HCT116 (cell line): Measurements from ENCODE around the gene MDP1. TPM values are rescaled to one million over a fixed set of nuclear protein-coding genes. Genes with fewer than 3 reads are reported as not detected.
"Not testable (repeated sequence)": the region's sequence is repeated elsewhere in the genome, so short reads cannot be mapped to it uniquely, and the experiment has no call there.

Experiments
- ATAC-seq: fragments of 200-7000 bp; cut with Tn5 transposase; 2 replicates; pipeline ENCODE4 v1.9.1; 2020; ENCODE audit warnings: mild to moderate bottlenecking, moderate library complexity
- BruUV-seq: library from RNA; stranded (reverse); fragments of 400-500 nt; replicated peaks from 2 replicates; lab custom pipeline; 2021; lab: Mats Ljungman, UMichigan
- CTCF ChIA-PET: fragments of 300-600 bp; sonication (Branson Sonifier 250); formaldehyde crosslinking; loops from one replicate; lab custom pipeline; 2021; ENCODE audit warnings: antibody characterized with exemption; lab: Charles Lee
- POLR2A ChIA-PET: fragments of 300-600, 350-600 bp; sonication (Branson Sonifier 250); formaldehyde crosslinking; loops from one replicate; lab custom pipeline; 2021; ENCODE audit warnings: antibody characterized with exemption; lab: Charles Lee
- RAD21 ChIA-PET, 2 experiments: fragments of 300-600 bp; sonication (Branson Sonifier 250); formaldehyde crosslinking; loops; one replicate each; lab custom pipeline; 2023; ENCODE audit warnings: low total read pairs in 2 of 2; ENCODE audit not compliant: uncharacterized antibody in 2 of 2, unreplicated experiment in 2 of 2, low non-redundant PET in 1 of 2; lab: Charles Lee
- DNase-seq: peaks from one replicate; pipeline ENCODE4 v3.0.0-alpha.2; 2010; ENCODE audit warnings: low read depth, low spot score
- H2AFZ ChIP-seq: fragments of 200-600 bp; shearing (Covaris generic), sonication (generic); 2 replicates; pipeline ENCODE4 v1.6.1; 2017; ENCODE audit warnings: low read depth, mixed run types, mixed read lengths, antibody characterized with exemption, low read length; ENCODE audit not compliant: poor library complexity, severe bottlenecking
- H3K27ac ChIP-seq: 2 replicates; pipeline ENCODE4 v1.5.1; 2012; ENCODE audit warnings: low read depth, low read length
- H3K27me3 ChIP-seq: fragments of 200-600 bp; sonication (generic); 2 replicates; pipeline ENCODE4 v1.6.1; 2016; ENCODE audit warnings: mixed run types, low read length, mixed read lengths; ENCODE audit not compliant: insufficient read depth
- H3K36me3 ChIP-seq, 2 experiments: fragments of 200-500 bp in 1 of 2; fragments of 200-600 bp in 1 of 2; sonication (Bioruptor generic) in 1 of 2; sonication (generic) in 1 of 2; 2 replicates each; pipeline versions ENCODE4 v1.5.1 to v1.6.1; 2014 to 2016; ENCODE audit warnings: low read length in 2 of 2, inconsistent platforms in 1 of 2, mixed read lengths in 1 of 2, mixed run types in 1 of 2; ENCODE audit not compliant: insufficient read depth in 2 of 2, control insufficient read depth in 1 of 2
- H3K4me1 ChIP-seq, 2 experiments: fragments of 200-600 bp in 1 of 2; sonication (generic) in 1 of 2; 2 replicates each; pipeline versions ENCODE4 v1.5.1 to v1.6.1; 2012 to 2017; ENCODE audit warnings: low read length in 2 of 2, inconsistent platforms in 1 of 2, mild to moderate bottlenecking in 1 of 2, mixed read lengths in 1 of 2, mixed run types in 1 of 2, moderate library complexity in 1 of 2; ENCODE audit not compliant: insufficient read depth in 2 of 2, control insufficient read depth in 1 of 2
- H3K4me2 ChIP-seq: fragments of 200-600 bp; sonication (generic); 2 replicates; pipeline ENCODE4 v1.6.1; 2017; ENCODE audit warnings: mixed run types, low read length, mixed read lengths
- H3K4me3 ChIP-seq, 2 experiments: fragments of 200-600 bp in 1 of 2; sonication (generic) in 1 of 2; replicated peaks in 1 of 2; 2 replicates each; pipeline ENCODE4 v1.5.1; 2011 to 2016; ENCODE audit warnings: low read length in 2 of 2, control low read depth in 1 of 2, low read depth in 1 of 2, mild to moderate bottlenecking in 1 of 2, mixed read lengths in 1 of 2, mixed run types in 1 of 2
- H3K79me2 ChIP-seq: fragments of 200-600 bp; sonication (generic); 2 replicates; pipeline ENCODE4 v1.6.1; 2017; ENCODE audit warnings: mild to moderate bottlenecking, mixed run types, low read length, moderate library complexity, mixed read lengths; ENCODE audit not compliant: insufficient read depth
- H3K9ac ChIP-seq: fragments of 200-600 bp; sonication (generic); 2 replicates; pipeline ENCODE4 v1.6.1; 2016; ENCODE audit warnings: low read length, mixed read lengths
- H3K9me2 ChIP-seq: fragments of 200-600 bp; sonication (generic), shearing (Covaris generic); 2 replicates; pipeline ENCODE4 v1.6.1; 2017; ENCODE audit warnings: mixed run types, mild to moderate bottlenecking, moderate library complexity; ENCODE audit not compliant: insufficient read depth
- H3K9me3 ChIP-seq, 2 experiments: fragments of 200-500 bp in 1 of 2; fragments of 200-600 bp in 1 of 2; sonication (Bioruptor generic) in 1 of 2; sonication (generic) in 1 of 2; 2 replicates each; pipeline ENCODE4 v1.6.1; 2014 to 2017; ENCODE audit warnings: low read length in 2 of 2, mixed read lengths in 2 of 2, inconsistent platforms in 1 of 2, low read depth in 1 of 2, mild to moderate bottlenecking in 1 of 2, mixed run types in 1 of 2, moderate library complexity in 1 of 2; ENCODE audit not compliant: control insufficient read depth in 1 of 2, insufficient read depth in 1 of 2
- H4K20me1 ChIP-seq: fragments of 200-600 bp; sonication (generic), shearing (Covaris generic); 2 replicates; pipeline ENCODE4 v1.6.1; 2017; ENCODE audit warnings: mixed run types, mild to moderate bottlenecking, moderate library complexity; ENCODE audit not compliant: insufficient read depth
- CBX3 ChIP-seq: IDR thresholded peaks from 2 replicates; pipeline ENCODE4 v1.6.1; 2012; ENCODE audit warnings: low read depth
- CEBPB ChIP-seq: IDR thresholded peaks from 2 replicates; pipeline ENCODE4 v1.6.1; 2012; ENCODE audit warnings: low read depth
- CTCF ChIP-seq, 3 experiments: fragments of 200-600 bp in 1 of 3; sonication (generic) in 1 of 3; IDR thresholded peaks in 2 of 3; conservative IDR thresholded peaks in 1 of 3; 2 replicates each; pipeline ENCODE4 v1.5.1; 2012 to 2017; ENCODE audit warnings: low read depth in 2 of 3, low read length in 2 of 3, antibody characterized with exemption in 1 of 3, borderline replicate concordance in 1 of 3, control low read depth in 1 of 3, mild to moderate bottlenecking in 1 of 3, mixed read lengths in 1 of 3, mixed run types in 1 of 3, moderate library complexity in 1 of 3; ENCODE audit not compliant: insufficient read depth in 1 of 3
- EGR1 ChIP-seq: IDR thresholded peaks from 2 replicates; pipeline ENCODE4 v1.6.1; 2012; ENCODE audit warnings: low read depth
- JUND ChIP-seq: IDR thresholded peaks from 2 replicates; pipeline ENCODE4 v1.6.1; 2012
- POLR2A ChIP-seq: IDR thresholded peaks from 2 replicates; pipeline ENCODE4 v1.7.0; 2011; ENCODE audit warnings: borderline replicate concordance; ENCODE audit not compliant: insufficient read depth, insufficient read length; ENCODE audit errors: extremely low read depth
- REST ChIP-seq: IDR thresholded peaks from 2 replicates; pipeline ENCODE4 v1.6.1; 2012; ENCODE audit warnings: low read depth
- SP1 ChIP-seq: IDR thresholded peaks from 2 replicates; pipeline ENCODE4 v1.6.1; 2012; ENCODE audit warnings: low read depth
- ZBTB33 ChIP-seq: IDR thresholded peaks from 2 replicates; pipeline ENCODE4 v1.6.1; 2011; ENCODE audit warnings: mild to moderate bottlenecking, low read length, moderate library complexity; ENCODE audit not compliant: insufficient replicate concordance; ENCODE audit errors: extremely low read depth
- ZNF274 ChIP-seq: fragments of 200-500 bp; sonication (Bioruptor generic); IDR thresholded peaks from 2 replicates; pipeline ENCODE4 v1.6.1; 2014; ENCODE audit warnings: mild to moderate bottlenecking, low read depth, low read length, inconsistent platforms
- intact Hi-C: fragments of 100-400 bp; cut with micrococcal nuclease; formaldehyde crosslinking; loops from 2 replicates; pipeline ENCODE4 v1.10.0; 2022
- total RNA-seq: library from RNA; stranded (reverse); gene quantifications from one replicate; pipeline ENCODE4 v1.2.1, GENCODE V29; 2021; ENCODE audit not compliant: unreplicated experiment

The MDP1 gene
- total RNA-seq, 1 experiment from 2014 or later: 15.9 TPM

DNA sequence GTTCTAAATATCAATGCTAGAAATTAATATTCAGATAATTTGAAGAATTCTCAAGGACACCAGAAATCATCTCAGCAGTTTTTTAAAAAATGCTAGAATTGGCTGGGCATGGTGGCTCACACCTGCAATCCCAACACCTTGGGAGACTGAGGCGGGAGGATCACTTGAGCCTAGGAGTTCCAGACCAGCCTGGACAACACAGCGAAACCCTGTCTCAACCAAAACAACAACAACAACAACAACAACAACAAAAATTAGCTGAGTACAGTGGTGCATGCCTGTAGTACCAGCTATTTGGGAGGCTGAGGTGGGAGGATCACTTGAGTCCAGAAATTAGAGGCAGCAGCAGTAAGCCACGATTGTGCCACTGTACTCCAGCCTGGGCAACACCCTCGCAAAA, 3.2 kb upstream of the MDP1 start:
- ATAC-seq: no peak
- no peaks in the 10 kb centered on the region for H3K9me3 ChIP-seq
- TF ChIP-seq REST (no peak), CEBPB (no peak), CBX3 (no peak), ZBTB33 (no peak), ZNF274 (no peak), JUND (no peak), POLR2A (no peak), CTCF (IDR thresholded peaks at IDR 0.05 in 2 of 3, conservative IDR thresholded peaks at IDR 0.05 in 1 of 3; ENCODE audit: borderline replicate concordance in 1 of 3, insufficient read depth in 1 of 3, low read depth in 2 of 3, low read length in 2 of 3) (no peak), SP1 (no peak), EGR1 (no peak)
- TF ChIP-seq, all 23 proteins: peak for 0
- Histone ChIP-seq H3K4me3 (no peak overlapping the region), H3K36me3 (peaks cover 0 to 2% of the 10 kb centered on the region in 2 experiments; a peak in 1 of 4 replicates), H3K9me2 (no peaks in the 10 kb centered on the region), H4K20me1 (no peaks in the 10 kb centered on the region), H3K9ac (no peak overlapping the region), H3K27ac (no peak overlapping the region), H3K79me2 (peaks cover 49% of the 10 kb centered on the region), H3K4me1 (peaks cover 17 to 18% of the 10 kb centered on the region in 2 experiments), H3K4me2 (no peak overlapping the region), H2AFZ (no peak overlapping the region), H3K27me3 (no peaks in the 10 kb centered on the region)
- POLR2A ChIA-PET: no interaction called here
- CTCF ChIA-PET: interaction anchor here (0.7 to 0.8 kb wide), 3 partner anchors 89 to 1809 kb away, joined by 3 to 4 read pairs (median 3); no protein-coding TSS in a partner anchor
- DNase-seq: no peak
- BruUV-seq: no TSS peak
- intact Hi-C loops: loop anchor here (10.0 kb wide), 1 partner anchor 216 kb away; no protein-coding TSS in a partner anchor
- RAD21 ChIA-PET: interaction anchor here in 1 of 2 experiments (0.7 kb wide), 1 partner anchor 29 kb away, joined by 7 read pairs; no protein-coding TSS in a partner anchor

- intact Hi-C loops: loop anchor here (1.0 to 10.0 kb wide), 3 partner anchors 16 to 218 kb away; partner anchors contain the start of genes GMPR2 and NEDD8
- Histone ChIP-seq H3K79me2 (peaks cover 35% of the 10 kb centered on the region), H3K4me1 (peaks cover 22 to 29% of the 10 kb centered on the region in 2 experiments)
- H3K9me2 ChIP-seq, H3K9ac ChIP-seq, H3K4me2 ChIP-seq, H3K4me3 ChIP-seq, H4K20me1 ChIP-seq, POLR2A ChIA-PET, H3K27me3 ChIP-seq, RAD21 ChIA-PET, BruUV-seq, CTCF ChIA-PET, H3K9me3 ChIP-seq, H3K36me3 ChIP-seq, ATAC-seq, H3K27ac ChIP-seq, DNase-seq, H2AFZ ChIP-seq: not testable (repeated sequence)
Measured at GRCh38 chr14:24216876-24217275, 1.0 kb upstream of the MDP1 start.
